GM19372 (cell line): ENCODE results near the gene MMP11.
"Not testable (repeated sequence)": the region's sequence is repeated elsewhere in the genome, so short reads cannot be mapped to it uniquely, and the experiment has no call there.

Experiments used
- ATAC-seq: cut with Tn5 transposase; IDR thresholded peaks from one replicate; pipeline ENCODE4 v1.9.1; 2021; ENCODE audit warnings: mild to moderate bottlenecking, low read depth, moderate library complexity; ENCODE audit not compliant: unreplicated experiment

MMP11 gene, protein sequence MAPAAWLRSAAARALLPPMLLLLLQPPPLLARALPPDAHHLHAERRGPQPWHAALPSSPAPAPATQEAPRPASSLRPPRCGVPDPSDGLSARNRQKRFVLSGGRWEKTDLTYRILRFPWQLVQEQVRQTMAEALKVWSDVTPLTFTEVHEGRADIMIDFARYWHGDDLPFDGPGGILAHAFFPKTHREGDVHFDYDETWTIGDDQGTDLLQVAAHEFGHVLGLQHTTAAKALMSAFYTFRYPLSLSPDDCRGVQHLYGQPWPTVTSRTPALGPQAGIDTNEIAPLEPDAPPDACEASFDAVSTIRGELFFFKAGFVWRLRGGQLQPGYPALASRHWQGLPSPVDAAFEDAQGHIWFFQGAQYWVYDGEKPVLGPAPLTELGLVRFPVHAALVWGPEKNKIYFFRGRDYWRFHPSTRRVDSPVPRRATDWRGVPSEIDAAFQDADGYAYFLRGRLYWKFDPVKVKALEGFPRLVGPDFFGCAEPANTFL

DNA sequence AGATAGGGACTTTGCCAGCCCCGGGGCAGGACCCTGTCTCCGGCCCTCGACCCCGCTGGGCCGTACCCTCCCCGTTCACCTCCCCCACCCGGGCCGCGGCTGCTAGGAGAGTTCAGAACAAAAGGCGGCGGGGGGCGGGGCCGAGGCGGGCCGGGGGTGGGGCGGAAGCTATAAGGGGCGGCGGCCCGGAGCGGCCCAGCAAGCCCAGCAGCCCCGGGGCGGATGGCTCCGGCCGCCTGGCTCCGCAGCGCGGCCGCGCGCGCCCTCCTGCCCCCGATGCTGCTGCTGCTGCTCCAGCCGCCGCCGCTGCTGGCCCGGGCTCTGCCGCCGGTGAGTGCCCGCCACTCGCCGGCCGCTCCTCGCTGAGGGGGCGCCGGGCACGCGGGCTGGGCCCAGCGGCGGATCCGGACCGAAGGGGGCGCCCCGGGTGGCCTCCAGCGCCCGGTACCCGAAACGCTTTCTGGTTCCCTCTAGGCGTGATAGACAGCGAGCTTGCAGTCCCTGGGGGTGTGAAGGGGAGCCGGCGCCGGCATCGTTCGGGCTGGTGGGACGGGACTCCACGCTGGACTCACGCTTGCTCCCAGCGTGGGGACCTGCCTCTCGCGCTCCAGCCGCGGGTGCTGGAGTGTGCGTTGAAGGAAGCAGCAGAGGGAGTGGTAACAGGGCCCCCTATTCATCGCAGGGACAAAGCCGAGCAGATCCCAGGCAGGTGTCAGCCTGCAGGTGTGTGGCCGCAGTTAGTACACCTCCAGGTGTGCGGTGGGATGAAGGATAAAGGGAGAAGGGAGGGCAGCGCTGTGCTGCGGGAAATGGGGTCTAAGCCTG lies at the start of gene MMP11:
MMP11 (plus strand) TSS at position 201 of the 825 bp plus-strand sequence; CDS start at position 223, 22 bp downstream.
- ATAC-seq, result no peak

DNA sequence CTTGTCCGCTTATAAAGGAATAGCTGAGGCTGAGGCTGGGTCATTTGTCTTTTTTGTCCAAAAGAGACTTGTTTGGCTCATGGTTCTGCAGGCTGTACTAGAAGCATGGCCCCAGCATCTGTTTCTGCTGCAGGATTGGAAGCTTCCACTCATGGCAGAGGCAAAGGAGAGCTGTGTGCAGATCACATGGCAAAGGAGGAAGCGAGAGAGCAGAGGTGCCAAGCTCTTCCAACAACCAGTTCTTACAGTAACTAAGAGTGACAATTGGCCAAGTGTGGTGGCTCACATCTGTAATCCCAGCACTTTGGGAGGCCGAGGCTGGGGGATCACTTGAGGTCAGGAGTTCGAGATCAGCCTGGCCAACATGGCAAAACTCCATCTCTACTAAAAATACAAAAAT lies 44.5 kb upstream of the MMP11 start:
- ATAC-seq, result not testable (repeated sequence)

DNA sequence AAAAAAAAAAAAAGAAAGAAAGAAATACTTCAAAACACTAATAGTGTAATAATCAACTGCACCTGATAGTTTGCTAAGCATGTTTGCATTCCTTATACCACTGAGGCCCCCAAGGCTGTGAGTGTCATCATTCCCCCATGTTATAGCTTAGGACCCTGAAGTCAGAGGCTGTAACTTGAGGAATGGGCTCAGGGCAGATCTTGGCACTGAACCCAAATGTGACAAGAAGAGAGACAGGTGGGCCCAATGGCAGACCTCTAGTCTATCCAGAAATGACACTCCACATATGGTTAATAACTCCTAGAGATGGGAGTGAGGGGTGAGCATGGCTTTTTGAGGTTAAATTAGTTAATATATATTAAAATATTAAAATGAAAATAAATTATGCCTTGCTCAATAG lies 35.0 kb upstream of the MMP11 start:
- ATAC-seq, result no peak

DNA sequence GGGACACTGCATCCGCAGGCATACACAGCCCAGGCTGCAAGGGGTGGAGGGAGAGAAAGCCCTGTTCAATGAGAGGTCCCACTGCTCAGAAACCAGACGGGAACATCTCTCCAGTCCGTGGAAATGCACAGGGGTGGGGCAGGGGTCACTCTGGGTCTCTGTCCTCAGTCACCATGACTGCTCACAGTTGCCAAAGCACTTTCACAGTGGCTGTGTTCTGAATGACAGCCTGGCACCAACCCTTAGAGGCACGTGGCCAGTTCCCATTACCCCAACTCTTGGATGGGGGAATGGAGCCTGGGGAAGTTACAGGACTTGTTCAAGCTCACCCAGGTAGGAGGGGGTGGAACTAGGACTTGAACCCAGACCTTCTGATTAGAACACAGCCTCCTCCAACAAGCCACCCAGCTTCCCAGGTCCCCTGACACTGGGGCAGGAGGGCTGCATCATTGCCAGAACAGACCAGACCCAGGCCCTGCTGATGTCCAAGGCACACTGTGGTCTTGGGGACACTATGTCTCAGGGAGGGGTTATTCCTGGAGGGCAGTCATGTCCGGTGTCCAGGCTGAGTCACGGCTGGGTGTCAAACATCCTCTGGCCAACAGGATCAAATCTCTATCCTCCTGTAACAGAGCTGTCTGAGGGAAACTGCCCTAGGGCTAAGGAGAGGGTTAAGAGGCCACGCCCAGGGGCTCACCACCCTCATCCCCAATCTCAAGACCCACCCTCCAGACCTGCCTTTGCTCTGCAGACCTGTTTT lies 30.0 kb upstream of the MMP11 start:
- ATAC-seq, result no peak

DNA sequence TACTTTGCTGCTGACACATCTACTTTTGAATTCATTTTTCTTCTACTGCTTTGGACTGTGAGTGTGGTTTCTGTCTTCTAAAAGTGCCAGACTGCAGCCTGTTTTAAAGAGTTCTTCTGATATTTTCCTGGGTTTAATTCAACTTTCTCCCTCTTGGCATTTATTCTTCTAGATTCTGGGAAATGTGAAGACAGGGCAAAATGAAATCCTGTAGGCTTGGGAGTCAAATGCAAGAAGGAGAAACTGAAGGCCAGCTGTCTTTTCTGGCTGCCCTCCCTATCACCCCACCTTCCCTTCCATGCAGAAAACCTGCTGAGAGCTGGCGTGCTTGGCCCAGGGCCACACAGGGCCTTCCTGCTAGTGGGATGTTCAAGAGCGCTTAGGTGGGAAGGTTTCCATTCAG lies 29.3 kb upstream of the MMP11 start:
- ATAC-seq, result no peak

DNA sequence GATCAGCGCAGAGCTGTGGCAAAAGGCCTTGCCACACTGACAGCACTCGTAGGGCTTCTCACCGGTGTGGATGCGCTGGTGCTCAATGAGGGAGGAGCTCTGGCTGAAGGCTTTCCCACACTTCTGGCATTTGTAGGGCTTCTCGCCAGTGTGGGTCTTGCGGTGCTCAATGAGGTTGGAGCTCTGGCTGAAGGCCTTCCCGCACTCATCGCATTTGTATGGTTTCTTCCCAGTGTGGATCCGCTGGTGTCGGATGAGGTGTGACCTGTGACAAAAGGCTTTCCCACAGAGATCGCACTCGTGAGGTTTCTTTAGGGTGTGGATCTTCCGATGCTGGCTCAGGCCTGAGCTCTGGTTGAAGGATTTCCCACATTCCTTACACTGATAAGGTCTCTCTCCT lies 28.6 kb upstream of the MMP11 start:
- ATAC-seq, result no peak

DNA sequence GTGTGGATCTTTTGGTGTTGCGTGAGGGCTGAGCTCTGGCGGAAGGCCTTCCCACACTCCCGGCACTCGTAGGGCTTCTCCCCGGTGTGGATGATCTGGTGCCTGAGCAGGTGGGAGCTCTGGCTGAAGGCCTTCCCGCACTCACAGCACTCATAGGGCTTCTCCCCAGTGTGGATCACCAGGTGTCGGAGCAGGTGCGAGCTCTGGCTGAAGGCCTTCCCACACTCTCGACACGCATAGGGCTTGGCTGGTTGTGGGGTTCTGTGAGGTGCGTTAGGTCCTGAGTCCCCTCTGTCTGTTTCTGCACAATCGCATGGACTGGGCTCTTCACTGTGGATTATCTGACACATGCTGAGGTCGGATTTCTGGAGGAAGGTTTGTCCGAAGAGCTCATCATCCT lies 28.2 kb upstream of the MMP11 start:
- ATAC-seq, result no peak

DNA sequence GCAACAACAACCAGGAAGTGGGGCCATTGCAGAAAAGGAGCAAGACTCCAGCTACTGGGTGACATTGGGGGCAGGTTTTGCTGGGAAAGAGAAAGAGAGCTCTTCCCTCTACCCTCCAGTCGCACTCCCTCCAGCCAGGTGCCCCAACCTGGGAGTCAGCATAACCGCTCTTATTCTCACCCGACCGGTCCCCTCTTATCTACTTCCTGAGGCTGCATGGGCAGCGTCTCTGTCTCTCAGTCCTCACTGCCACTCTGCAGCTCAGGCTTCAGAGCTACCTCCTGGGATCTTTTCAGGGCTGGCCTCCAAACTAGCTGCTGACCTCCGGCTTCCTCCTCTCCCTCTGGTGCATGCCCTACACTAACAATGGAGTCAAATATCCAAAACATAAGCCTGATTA lies 26.9 kb upstream of the MMP11 start:
- ATAC-seq, result no peak

DNA sequence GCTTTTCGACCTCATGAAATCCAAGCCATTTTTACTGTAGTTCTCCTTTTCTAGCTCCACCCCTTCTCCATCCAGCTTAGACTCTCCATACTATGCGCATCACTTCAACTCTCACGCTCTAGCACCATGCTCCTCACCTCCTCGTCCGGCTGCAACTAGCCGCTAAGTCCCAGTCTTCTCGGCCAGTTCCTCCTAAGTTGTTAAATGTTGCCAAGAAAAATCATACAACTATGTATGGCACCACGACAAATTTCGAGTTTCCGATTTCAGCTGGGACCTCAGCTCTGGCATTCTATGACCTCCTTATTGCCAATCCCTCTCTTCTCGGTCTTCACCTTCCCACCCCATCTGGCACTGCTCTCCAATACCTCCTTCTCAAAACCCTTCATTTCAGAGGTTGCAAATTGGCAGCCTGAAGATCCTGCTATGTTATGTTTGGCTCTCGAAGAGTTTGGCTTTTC lies 22.8 kb upstream of the MMP11 start:
- ATAC-seq, result no peak

DNA sequence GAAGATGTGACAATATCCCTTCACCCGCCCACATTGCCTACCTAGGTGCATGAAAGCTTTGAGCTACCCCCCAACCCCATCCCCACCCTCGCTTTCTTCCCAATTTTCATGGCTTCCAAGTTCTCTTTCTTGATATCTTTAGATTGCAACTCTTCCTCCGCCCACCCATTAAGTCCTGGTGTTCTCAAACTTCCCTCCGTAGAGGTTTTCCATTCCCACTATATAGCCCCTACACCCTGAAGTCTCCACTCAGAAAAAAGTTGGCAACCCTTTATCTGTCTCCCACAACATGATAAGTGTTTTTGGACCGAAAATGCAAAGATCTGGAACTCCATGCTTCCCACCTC lies 22.3 kb upstream of the MMP11 start:
- ATAC-seq, result no peak

DNA sequence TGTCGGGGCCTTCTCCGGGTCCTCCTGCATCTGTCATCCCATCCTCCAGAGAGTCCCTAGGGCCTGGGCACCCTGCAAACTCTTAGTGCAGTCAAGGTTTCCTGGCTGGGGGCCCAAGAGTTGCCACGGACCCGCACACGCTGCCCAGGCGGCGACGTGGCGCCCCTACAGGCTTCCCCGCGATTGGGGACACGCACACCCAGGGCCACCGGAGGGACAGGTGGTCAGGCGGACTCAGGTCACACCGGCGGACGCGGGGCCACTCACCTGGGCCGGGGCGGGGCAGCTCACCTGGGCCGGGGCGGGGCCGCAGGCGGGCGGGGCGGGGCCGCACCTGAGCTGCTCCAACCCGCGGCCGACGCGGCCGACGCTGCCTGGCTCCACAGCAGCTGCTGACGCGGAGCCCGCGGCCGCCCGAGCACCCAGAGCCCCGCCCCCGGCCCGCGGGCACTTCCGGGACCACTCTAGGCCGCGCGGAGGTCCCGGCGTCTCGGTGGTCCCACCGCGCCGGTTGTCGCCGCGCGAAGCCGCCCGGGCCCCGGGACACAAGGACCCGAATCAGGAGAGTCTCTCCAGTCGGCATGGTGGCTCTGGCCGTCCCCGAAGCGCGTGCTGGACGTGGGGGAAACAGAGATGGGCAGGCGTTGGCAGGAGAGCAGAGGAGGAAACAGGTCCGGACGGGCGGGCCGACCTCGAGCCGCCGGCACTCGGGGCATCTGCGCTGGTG lies 21.8 kb upstream of the MMP11 start, which contains the start of gene ZNF70:
ZNF70 (minus strand) TSS at position 399 of the 727 bp plus-strand sequence. CDS start 5,972 bp downstream, outside the sequence.
- peak; percentile 77 for ATAC-seq

DNA sequence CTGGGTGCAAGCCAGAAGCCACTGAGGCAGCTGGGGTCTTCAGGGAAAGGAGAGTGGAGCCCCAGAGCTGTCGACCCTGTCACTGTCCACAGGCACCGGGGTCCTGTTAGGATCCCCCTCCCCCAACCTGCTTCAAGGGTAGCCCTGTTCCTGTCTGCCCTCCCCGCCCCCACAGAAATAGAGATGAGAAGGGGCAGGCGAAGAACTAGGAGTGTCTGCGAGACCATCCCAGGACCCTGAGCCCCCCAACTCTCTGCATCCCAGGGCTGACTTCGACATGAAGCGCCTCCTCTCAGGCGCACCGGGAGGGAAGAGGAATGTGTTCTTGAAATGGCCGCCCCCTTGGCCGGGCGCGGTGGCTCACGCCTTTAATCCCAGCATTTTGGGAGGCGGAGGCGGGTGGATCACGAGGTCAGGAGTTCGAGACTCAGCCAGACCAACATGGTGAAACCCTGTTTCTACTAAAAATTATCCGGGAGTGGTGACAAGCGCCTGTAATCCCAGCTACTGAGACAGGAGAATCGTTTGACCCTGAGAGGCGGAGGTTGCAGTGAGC lies 21.1 kb upstream of the MMP11 start:
- ATAC-seq, result no peak

DNA sequence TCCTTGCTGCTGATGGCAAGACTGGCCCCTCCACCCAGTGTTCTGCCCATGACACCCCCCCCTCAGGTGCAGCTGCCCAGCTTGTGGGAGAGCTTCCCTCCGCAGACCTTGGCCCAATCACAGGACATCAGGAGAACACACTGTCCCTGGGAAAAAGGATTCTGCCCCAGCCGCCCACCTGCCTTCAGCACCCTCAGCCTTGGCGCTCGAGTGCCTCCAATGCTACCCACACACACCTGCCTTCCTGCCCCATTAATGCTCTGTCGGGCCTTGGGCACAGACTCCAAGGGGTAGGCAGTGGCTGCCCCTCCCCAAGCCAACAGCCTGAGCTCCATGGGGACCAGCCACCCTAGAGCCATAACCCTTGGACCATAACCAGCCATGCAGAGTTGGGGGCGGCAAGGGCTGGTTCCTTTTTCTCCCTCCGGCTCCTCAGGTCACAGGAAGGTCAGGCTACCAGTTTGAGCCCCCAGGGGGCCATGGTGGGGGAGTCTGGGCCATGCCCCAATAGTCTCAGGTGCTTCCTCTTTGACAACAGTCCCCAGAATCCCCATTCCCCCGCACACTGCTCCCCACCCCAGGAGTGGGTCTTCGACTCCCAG lies 20.5 kb upstream of the MMP11 start:
- ATAC-seq, result no peak

DNA sequence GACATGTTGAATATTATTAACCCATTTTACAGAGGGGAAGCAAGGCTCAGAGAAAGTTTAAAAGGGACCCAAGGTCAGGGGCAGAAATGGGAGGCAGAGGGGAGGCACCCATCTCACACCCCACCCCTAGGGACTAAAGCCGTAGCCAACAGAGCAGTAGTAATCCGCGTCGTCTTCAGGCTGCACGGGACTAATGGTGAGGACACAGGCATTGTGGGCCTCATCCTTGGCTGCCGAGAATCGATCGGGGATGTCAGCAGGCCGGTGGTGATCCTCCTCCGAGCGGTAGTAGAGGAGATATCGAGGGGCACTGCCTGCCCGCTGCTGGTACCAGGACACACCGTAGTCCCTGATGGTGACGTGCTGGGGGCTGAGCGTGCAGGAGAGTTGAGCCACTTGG lies 19.9 kb upstream of the MMP11 start:
- no peak for ATAC-seq

DNA sequence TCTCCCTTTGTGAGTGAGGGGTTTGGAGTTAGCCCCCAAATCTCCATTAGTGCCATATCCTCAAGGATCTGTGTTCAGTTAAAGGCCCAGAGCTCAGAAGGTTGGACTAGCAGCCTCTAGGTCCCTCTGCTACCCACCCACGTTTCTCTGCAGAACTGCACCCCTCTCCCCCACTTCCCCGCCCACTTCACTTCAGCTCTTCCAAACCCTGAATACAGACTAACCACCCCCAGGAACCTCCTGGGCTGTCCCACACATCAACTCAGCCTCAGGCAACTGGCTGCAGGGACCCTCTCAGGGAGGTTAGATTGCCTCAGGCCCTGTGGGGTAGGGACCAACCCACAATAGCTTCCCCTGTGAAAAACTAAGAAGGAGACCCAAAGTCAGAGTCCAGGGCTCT lies 19.3 kb upstream of the MMP11 start:
- no peak for ATAC-seq

DNA sequence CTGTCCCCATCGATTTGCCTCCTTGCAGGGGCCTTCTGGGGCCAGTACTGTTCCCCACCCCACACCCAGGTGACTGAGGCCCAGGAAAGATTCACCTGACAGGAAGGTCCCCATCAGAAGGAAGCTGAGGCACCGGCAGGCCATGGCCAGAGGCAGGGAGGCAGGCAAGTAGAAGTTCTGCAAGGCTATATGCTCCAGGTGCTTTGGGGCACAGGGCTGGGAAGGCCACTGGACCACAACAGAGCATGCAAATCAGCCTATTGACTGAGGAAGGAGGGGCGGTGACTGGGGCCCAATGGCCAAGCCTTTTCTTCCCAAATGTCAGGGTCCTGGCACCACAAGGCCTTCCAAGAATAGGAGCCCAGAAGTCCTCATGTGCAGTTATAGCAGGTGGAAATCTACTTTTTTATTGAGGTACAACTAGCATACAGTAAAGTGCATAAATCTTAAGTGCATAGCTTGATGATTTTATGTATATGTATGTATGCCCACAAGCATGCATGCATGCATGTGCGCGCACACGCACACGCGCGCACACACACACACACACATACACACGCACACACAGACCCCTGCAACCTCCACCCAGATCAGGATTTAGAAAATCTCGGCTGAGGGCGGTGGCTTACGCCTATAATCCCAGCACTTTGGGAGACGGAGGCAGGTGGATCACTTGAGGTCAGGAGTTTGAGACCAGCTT lies 18.3 kb upstream of the MMP11 start, which contains the start of gene VPREB3:
VPREB3 (minus strand) TSS at position 206 of the 700 bp plus-strand sequence; CDS start at position 144, 62 bp downstream.
- ATAC-seq, result no peak

DNA sequence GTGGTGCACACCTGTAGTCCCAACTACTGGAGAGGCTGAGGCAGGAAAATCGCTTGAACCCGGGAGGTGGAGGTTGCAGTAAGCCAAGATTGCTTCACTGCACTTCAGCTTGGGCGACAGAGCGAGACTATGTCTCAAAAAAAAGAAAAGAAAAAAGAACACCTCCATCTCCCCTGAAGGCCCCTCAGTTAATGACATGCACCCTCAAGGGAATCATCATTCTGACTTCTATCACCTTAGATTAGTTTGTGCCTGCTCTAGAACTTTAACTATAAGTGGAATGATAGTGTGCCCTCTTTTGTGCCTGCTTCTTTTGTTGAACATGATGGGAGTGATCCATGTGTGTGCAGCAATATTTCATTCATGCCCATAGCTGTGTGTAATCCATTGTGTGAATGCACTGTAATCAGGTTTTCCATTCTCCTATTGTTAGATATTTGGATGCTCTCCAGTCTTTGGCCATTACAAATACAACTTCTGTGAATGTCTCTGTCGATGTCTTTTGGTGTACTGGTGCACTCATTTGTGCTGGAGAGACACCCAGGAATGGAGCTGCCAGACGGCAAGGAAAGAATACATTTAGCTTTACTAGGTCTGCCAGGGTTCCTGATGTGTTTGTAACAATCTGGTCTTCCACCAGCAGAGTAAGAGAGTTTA lies 17.5 kb upstream of the MMP11 start:
- no peak for ATAC-seq

DNA sequence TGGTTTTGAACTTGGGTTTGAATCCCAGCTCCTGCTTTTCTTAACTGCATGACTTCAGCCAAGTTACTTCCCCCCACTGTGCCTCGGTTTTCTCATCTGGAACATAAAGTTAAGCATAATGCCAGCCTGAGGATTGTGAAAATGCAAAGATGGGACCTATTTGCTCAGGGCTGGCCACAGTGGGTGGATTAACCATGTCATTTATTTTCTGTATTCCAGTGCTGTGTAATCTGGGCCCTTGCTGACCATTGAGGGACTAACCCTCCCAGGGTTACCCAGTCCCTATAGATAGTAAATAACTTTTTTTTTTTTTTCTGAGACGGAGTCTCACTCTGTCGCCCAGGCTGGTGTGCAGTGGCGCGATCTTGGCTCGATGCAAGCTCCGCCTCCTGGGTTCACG lies 16.9 kb upstream of the MMP11 start:
- ATAC-seq, result no peak
